HG02970 (cell line): Measurements from ENCODE around the gene CCDC24.

Experiments used
- ATAC-seq: cut with Tn5 transposase; IDR thresholded peaks from one replicate; pipeline ENCODE4 v1.9.1; 2021; ENCODE audit warnings: mild to moderate bottlenecking, moderate library complexity, moderate number of reproducible peaks; ENCODE audit not compliant: unreplicated experiment, low FRiP score

The CCDC24 gene

GRCh38 chr1:44036409-44037139 lies 45.2 kb downstream of the CCDC24 start:
- no peak for ATAC-seq

- no peak for ATAC-seq
These were observed 45.8 kb downstream of the CCDC24 start for GRCh38 chr1:44037154-44037553.

DNA sequence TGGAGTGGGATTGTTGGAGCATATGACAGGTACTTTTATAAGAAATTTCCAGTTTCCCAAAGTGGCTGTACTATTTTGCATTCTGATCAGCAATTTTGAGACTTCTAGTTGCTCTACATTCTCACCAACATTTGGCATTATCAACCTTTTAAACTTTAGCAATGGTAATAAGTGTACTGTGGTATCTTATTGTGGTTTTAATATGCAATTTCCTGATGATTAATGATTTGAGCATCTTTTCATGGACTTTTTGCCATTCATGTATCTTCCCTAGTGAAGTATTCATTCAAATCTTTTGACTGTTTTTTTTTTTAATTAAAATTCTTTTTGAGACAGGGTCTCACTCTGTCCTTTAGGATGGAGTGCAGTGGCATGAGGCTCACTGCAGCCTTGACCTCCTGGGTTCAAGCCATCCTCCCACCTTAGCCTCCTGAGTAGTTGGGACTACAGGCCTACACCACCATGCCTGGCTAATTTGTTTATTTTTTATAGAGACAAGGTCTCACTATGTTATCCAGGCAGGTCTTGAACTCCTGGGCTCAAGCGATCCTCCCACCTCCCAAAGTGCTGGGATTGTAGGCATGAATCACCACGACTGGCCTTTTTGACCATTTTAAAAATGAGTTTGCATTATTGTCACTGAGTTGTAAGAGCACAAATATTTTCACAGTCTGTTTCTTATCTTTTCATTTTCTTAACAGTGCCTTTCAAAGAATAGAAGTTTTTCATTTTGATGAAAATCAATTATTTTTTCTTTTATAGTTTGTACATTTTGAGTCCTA lies 47.7 kb downstream of the CCDC24 start:
- ATAC-seq, result no peak

GRCh38 chr1:44040418-44040817 lies 49.0 kb downstream of the CCDC24 start:
- no peak for ATAC-seq

DNA sequence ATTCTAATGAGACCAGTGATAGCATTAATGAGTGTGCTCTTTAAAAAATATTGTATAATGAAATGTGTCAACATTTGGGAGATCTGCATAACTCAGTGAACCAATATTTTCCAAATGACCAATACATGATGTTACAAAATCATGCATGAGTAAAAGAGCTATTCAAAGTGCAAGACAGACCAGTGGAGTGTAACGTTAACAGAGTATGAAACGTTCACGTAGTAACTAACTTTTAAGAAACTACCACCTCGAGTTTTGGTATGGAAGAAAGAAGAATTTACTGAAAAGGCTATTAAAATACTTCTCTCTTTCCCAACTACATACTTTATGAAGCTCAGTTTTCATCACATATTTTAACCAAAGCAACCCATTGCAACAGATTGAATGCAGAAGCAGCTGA lies 49.4 kb downstream of the CCDC24 start:
- no peak for ATAC-seq

DNA sequence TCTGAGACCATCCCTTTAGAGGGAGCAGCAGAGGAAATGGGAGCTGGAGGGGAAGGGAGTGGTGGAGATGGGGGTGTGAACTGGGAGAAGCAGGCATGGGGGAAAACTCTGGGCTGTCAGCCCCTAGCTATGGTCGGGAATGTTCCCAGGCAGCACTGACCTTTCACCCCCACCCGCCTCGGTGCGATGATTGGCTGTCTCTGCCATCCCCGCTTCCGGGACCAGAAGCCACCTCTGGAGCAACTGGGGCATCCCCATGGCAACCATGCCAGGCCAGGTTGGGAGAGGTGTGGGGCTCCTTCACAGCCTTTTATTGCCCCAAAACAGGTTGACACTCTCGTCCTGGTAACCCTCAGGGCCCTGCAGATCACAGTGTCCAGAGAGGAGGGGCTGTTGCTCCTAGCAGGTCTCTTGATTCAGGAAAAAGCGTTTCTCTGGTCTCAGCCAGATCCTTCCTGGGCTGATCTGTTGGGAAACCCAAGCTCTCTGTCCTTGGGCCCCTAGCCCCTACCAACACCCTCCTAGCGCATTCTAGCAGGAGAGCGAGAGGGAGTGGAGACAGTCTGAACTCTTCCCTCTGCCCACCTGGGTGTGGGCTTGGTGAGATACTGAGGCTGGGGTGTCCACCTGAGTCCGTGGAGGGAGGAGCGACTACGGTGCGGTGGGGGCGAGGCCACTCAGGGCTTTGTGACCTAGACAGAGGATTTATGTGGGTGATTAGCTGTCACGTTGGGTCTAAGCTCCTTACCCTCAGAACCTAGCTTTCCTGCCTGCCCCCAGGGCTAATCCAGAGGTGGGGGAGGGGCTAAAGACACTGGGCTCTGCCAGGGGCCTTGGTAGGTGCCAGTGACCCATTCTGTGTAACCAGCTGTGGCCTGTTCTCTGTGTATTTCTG lies 52.0 kb downstream of the CCDC24 start:
- ATAC-seq, result no peak

- ATAC-seq, result no peak
These were observed 52.8 kb downstream of the CCDC24 start for GRCh38 chr1:44044071-44044801.

DNA sequence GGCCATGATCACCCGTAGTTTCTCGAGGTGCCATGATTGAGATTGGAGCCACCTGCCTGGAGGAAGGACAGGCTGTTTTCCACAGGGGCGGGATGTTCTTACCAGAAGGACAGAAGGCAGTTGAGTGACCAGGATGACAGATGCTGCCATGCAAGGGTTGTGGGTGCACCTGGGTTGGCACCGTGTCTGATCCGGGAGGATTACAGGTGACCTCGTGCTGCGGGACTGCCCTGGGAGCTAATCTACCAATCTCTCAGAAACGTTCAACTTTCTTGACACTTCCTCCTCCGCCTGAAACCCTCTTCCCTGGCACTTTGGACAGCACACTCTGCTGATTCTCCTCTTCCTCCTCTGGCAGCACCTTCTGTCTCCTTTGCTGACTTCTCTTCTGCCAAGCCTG lies 53.7 kb downstream of the CCDC24 start:
- ATAC-seq, result no peak
